ENCODE results near the gene PSMB7.

The PSMB7 gene

GRCh38 chr9:124342776-124343485 is 72.3 kb downstream of the PSMB7 start:
- H3K27me3 ChIP-seq (replicated peaks; ENCODE audit: control insufficient read depth, insufficient read depth, low read length): no peaks in the 10 kb centered on the region
- no peak for TF ChIP-seq CTCF (IDR thresholded peaks at IDR 0.05; ENCODE audit: insufficient read depth, low read length, poor library complexity, severe bottlenecking)
- H3K36me3 ChIP-seq (ENCODE audit: control insufficient read depth, insufficient read depth, low read length): peaks cover 75% of the 10 kb centered on the region
- DNase-seq (ENCODE audit: extremely low read depth, insufficient read length): no peak
- no peak overlapping the region for H3K4me3 ChIP-seq (replicated peaks; ENCODE audit: low read depth, low read length)

- Histone ChIP-seq H3K36me3 (ENCODE audit: control insufficient read depth, insufficient read depth, low read length) (peaks cover 76% of the 10 kb centered on the region), H3K4me3 (replicated peaks; ENCODE audit: low read depth, low read length) (no peak overlapping the region), H3K27me3 (replicated peaks; ENCODE audit: control insufficient read depth, insufficient read depth, low read length) (no peaks in the 10 kb centered on the region)
- no peak for TF ChIP-seq CTCF (IDR thresholded peaks at IDR 0.05; ENCODE audit: insufficient read depth, low read length, poor library complexity, severe bottlenecking)
- DNase-seq (ENCODE audit: extremely low read depth, insufficient read length): no peak
These were observed 72.9 kb downstream of the PSMB7 start for GRCh38 chr9:124342402-124342775.

- Histone ChIP-seq H3K36me3 (ENCODE audit: control insufficient read depth, insufficient read depth, low read length) (peaks cover 73% of the 10 kb centered on the region), H3K4me3 (replicated peaks; ENCODE audit: low read depth, low read length) (no peak overlapping the region), H3K27me3 (replicated peaks; ENCODE audit: control insufficient read depth, insufficient read depth, low read length) (no peaks in the 10 kb centered on the region)
- no peak for DNase-seq (ENCODE audit: extremely low read depth, insufficient read length)
- TF ChIP-seq CTCF (IDR thresholded peaks at IDR 0.05; ENCODE audit: insufficient read depth, low read length, poor library complexity, severe bottlenecking): no peak
These were observed 73.6 kb downstream of the PSMB7 start for GRCh38 chr9:124341455-124342170.

GRCh38 chr9:124340219-124341069 is 74.8 kb downstream of the PSMB7 start:
- peaks cover 65% of the 10 kb centered on the region for H3K36me3 ChIP-seq (ENCODE audit: control insufficient read depth, insufficient read depth, low read length)

More at GRCh38 chr9:124340219-124341069, 74.8 kb downstream of the PSMB7 start:
- H3K27me3 ChIP-seq (replicated peaks; ENCODE audit: control insufficient read depth, insufficient read depth, low read length): no peaks in the 10 kb centered on the region
- H3K4me3 ChIP-seq (replicated peaks; ENCODE audit: low read depth, low read length): no peak overlapping the region
- TF ChIP-seq CTCF (IDR thresholded peaks at IDR 0.05; ENCODE audit: insufficient read depth, low read length, poor library complexity, severe bottlenecking): no peak
- DNase-seq (ENCODE audit: extremely low read depth, insufficient read length): no peak
